Fibroblast of gingiva (primary cell): ENCODE results near the gene PERCC1.

Source experiments
- DNase-seq: peaks from one replicate; pipeline ENCODE4 v3.0.0-alpha.2; 2011; ENCODE audit warnings: low read depth

Gene PERCC1

DNA sequence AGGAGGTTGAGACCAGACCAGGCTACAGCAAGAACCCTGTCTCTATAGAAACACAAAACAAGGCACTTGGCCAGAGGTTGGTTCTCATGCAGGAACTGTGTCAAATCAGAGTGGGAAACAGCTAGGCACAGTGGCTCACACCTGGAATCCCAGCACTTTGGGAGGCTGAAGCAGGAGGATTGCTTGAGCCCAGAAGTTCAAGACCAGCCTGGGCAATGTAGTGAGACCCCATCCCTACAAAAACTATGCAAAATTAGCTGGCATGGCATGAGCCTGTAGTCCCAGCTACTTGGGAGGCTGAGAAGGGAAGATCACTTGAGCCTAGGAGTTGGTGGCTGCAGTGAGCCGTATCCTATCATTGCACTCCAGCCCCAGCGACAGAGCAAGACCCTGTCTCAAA, 18.0 kb upstream of the PERCC1 start:
- no peak for DNase-seq

DNA sequence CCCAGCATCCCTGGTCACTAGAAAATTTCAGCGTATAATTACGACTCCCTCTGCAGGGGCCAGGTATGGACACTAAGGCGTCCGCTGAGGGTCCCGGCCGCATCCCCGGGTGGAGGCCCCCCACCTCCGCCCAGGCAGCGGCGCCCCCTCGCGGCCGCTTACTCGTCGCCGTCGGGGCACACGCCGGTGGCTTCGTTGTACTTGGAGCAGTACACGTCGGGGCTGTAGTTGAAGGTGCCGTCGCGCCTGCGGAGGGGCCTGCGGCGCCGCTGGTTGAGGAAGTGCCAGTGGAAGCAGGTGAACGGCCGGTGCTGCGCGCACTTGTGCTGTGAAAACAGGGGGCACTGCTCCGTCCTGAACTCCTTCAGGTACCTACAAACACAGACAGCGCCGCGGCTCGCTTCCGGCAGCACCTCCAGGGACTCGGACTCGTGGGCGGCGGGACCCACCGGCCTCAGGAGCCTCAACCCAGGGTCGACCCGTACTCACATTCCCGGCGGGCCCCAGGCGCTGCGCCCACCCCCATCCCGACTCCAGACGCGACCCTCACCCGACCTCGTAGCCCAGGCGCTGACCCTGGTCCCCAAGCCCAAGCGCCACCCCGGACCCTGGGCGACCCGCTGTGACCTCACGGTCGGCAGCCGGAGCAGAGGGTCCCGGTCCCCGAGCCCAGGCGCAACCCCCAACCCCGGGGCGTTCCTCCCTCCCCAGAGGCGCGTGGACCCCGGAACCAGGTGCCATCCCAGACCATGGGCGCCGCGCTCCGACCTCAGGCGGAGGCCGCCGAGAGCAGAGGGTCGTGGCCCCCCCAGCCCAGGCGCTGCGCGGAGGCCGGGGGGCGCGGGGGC, 17.0 kb upstream of the PERCC1 start:
- peak; percentile 59 for DNase-seq

DNA sequence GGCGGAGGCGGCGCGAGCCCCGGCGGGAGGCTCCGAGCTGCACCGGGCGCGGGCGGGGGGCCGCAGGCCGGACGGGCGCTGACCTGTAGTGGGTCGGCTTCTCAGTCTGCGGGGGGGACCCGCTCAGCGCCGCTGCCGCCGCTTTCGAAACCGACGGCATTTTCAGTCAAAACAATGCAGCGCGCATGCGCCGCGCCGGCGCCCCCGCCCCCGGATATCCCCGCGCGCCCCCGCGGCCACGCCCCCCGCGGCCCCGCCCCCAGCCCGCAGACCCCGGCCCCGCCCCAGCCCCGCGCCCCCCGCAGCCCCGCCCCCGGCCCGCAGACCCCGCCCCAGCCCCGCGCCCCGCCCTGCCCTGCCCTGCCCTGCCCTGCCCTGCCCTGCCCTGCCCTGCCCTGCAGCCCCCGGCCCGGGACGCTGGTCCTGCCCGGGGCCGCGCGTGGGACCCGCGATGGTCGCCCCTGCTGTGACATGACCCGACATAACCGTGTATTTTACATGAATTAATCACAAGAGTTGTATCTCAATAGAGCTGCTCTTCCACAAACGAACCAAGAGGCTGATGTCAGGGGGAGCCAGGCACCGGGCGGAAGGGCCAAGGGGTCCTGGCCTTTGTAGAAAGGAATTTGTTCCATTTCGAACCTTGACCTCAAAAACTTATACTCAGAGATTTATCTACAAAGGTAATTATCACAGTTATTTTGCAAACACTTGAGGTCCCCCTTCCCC, 16.2 kb upstream of the PERCC1 start, which contains the start of gene UNKL:
TSS of gene UNKL (minus strand) at position 173 of the 729 bp plus-strand sequence. CDS start at position 160, 13 bp downstream.
- DNase-seq = peak; percentile 56

DNA sequence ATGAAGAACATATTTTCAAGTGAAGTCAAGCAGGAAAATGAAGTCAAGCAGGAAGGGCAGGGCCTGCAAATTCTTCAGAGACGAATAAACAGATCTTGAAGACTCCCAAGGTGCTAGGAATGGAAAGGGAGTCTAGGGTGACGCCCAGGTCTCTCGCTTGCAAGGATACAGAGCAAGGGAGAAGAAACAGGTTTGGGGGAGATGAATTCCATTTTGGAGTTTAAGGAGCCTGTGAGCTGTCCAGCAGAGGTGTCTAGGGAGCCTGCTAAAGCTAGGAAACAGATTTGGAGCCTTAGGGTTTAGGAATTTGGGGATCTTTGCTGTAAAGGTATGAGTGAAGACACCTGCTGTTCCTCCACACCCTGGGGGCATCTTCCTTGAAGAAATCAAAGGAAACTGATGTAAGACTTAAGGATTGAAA, 14.3 kb upstream of the PERCC1 start:
- no peak for DNase-seq

DNA sequence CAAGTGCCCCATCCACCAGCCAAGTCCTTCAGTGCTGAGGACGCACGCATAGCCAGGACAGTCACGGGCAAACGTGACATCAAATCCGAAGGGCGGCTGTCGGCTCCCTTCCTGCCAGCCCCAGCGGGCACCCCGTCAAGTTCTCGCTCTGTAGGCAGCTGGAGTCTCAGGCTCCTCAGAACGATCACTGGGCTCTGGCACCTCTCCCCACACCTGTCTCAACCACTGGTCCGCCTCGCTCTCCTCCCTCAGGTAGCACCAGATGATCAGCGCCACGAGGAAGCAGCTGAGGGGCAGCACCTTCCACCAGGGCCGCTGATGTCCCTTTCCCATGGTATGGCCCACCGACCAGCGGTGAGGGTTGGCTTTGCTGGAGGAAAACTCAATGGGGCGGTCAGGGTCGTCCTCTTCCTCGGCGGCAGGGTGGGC, 10.8 kb upstream of the PERCC1 start:
- no peak for DNase-seq

DNA sequence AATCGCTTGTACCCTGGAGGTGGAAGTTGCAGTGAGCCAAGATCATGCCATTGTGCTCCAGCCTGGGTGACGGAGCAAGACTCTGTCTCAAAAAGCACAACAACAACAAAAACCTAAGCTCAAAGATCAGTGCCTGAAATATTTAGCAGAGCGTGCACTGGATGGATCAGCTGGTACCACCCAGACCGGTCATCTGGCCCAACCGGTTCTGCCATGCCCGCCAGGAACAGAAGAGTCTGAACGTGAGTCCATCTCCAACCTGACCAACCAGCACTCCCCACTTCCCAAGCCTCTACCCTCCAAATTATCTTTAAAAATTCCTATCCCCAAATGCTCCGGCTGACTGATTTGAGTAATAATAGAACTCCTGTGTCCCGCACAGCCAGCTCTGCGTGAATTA, 8.8 kb upstream of the PERCC1 start:
- DNase-seq = no peak

DNA sequence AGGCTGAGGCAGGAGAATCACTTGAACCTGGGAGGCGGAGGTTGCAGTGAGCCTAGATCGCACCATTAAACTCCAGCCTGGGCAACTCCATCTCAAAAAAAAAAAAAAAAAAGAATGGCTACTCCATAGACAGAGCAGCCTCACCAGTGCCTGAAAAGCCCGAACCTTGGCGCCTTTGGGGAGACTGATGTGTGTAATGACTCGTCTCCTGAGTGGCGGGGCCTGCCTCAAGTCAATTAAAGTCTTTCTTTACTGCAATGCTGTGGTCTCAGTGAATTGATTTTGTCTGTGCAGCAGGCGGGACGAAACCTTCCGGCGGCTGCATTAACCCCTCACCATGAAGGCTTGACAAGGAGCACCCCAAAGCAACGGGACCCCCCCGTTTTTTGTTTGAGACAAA, 6.8 kb upstream of the PERCC1 start:
- DNase-seq = no peak

DNA sequence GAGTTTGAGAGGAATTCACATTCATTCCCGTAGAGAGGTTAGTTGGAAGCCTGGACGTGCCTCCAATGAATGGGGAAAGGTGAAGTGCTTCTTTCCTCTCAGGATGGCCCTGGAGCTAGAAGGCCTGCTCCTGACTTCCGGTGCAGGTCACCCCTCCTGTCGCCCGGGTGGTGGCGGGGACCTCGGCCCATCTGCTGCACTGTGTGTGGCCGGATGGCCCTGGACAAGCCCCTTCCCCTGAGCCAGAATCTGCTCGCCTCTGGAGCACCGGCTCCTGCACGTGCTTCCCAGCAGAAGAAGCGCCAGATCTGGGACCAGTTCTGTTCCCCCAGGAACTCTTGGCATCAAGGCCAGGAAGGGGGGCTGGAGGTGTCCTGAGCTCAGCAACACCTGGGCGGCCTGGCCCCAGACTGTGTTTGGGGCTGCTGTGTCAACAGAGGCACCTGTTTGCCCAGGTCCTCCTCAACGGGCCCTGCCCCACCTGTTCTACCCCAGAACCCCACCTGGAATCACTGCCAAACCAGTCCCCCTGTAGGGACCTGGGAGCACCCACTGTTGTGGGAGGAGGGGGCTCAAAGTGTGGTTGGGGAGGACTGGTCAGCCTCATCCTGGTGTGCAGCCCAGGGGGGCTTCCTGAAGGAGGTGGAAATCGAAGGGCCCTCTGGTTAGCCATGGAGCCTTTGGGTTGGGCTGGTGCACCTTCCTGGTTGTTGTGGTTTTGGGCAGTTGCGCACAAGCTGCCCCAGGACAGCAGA, 5.1 kb upstream of the PERCC1 start:
- no peak for DNase-seq

DNA sequence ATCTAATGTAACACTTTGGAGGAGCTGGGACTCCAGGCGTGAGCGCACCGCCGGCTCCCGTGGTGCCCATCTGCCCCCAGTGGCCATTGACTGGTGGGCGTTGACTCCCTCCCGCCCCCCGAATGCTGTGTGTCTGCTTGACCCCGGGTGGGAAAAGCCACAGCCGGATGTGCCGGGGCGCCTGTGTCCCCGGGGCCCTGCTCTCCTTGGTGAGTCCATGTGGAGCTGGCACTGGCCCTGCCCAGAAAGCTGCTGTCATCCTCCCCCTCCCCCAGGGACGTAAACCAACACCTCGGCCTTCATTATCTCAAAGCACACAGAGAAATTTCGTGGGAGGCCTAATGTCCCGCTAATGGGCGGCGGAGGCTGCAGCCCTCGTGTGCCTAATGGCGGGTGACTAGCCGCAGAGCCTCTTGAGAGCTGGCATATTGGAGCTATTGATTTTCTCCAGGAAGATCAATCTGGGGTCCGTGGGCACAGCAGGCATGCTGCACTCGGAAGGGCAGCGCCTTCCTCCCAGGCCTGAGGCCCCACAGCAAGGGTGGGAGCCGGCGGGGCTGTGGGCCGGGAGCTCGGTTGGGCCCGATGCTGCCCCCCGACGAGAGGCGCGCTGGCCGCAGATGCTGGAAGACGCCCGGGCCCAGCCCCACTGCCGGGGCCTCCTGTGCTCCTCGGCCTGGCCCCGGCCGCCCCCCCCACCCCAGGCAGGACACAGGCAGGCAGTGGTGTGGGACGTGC, 4.0 kb upstream of the PERCC1 start:
- DNase-seq = no peak

DNA sequence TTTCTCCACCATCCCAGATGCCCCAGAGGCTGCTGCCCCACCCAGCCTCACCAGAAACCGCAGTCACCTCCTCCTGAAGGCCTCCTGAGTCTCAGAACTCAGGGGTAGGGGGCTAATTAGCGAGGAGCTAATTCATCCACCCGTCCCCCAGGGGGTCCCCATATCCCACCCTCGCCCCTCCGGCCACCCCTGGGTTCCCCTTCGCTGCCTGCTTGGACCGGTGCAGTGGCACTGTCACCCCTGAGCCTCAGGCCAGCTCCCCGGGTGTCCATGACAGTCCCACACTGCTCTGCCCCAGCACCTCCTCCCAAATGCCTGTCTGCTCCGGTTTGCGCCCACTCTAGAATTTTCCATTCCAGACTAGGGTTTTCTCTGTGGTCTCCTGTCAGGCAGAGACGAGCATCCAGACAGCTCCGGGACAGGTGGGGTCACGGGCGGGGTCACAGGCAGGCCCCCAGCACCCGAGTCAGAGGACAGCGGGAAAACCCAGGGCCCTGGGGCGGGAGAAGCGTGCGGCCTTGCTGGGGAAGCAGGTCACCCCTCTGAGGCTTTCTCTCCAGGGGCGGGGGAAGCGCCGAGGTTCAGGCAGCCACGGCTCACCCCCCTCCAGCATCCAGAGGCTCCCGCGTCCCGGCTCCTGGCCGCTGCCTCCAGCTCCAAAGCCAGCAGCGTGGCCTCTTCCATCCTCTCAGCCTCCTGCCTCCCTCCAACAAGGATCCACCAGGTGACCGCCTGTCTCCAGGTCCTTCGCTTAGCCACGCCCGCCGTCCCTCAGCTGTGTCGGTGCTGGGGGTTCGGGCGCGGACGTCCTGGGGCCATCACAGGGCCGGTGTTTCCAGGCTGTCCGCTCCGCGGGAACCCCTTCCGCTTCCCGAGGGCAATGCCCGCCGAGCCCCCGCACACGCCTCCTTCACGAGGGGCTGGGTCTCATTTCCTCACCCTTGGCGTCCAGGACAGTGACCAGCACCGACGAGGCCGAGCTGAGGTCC, 3.1 kb upstream of the PERCC1 start:
- DNase-seq = no peak

DNA sequence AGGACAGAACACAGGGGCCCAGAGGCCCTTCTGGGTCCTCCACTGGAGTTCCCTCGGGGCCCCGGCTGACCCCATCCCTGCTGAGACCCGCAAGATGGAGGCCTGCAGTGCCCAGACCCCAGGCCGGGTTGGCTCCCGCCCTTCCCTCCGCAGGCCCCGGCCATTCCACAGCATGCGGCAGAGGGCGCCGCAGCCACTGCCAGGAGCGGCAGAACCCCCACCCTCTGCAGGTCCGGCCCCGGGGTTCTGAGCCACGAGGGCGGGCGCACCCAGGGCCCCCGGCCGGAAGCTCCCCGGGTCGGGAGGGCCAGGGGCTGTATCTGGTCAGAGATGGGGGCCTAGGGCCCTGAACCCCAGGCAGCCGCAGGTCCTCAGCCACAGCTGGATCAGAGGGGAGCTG, 2.4 kb upstream of the PERCC1 start:
- no peak for DNase-seq

DNA sequence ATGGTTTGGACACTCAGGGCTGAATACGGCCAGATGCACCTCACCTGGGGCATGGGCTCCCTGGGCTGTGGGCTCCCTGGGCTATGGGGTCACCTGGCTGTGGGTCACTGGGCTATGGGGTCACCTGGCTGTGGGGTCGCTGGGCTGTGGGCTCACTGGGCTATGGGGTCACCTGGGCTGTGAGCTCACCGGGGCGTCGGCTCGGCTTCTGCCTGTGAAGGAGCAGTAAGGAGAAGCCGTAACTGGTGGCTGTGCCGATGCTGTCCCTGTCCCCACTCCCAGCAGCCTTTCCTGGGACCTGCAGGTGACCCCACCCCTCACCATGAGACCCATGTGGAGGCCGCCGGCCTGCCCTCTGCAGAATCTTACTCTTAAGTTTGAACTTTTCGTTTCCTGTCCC, 1.9 kb upstream of the PERCC1 start:
- DNase-seq = no peak

DNA sequence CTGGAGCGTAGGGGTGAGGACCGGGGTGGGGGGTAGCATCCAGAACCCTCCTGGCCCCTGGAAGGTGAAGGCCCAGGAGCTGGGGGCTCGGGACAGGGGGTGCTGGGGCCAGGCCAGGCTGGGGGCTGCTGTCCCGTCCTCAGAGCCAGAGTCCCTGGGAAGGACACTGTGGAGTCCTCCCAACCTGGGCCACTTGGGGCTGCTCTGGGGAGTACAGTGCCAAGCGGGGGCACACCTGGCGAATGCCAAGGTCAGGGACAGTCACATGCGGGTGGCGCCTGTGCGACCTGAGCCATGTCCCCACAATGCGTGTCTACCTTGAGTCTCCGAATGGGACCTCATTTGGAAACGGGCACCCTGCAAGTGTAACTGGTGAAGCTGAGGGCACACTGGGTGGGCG, 1.2 kb upstream of the PERCC1 start:
- DNase-seq = no peak

DNA sequence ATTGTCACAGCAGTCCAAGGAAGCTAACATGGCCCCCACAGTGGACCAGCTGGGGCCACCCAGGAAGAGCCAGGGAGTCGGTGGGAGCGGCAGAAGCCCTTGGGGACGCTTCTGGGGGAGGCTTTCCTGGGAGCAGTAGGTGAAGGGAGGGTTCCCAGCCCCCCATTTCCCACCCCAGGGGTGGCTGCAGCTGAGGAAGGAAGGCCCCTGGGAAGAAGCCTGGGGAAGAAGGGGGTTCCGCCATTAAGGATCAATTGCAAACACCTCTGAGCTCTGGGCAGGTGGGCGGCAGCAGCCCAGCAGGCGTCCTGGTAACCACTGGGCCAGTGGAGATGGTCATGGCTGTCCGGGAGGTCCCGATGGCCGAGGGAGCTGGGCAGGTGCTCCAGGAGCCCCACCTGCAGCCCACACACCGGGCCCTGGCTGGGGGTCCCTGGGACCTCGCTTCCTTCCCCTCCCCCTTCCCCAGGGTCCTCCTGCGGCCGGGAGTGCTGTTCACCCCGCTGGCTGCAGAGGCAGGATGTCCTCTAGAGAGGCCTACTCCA, 592 bp upstream of the PERCC1 start:
- no peak for DNase-seq

DNA sequence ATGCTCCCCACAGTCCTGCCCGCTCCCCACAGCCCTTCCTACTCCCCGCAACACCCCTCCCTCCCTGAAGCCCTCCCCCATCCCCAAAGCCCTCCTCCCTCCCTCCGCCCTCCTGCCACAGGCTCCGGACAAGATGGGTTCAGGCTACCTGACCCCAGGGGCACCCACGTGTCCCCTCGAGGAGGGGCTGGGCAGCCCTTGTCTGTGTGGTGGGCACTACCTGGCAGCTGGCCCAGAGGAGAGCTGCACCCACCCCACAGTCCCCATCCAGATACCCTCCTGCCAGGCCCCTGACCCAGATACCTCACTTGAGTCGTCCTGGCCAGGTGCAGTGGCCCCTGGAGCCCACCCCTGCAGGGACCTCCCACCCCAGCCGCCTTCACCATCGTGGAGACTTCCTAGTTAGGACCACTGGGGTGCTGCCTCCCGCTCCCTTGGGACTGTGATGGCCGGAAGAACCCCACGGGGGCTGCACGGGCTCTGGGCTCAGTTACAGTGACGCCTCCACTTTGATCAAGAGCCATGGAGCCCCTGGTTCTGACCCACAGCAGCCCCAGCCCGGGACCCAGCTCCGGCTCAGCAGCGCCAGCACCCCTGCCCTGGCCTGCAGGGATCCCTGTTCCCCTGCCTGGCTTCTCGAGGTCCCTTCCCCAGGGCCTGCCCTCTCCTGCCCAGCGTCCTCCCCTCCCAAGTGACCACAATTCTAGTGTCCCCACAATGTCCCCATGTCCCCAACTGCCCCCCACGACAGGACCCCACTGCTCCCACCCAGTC, 806 bp downstream of the PERCC1 start:
- no peak for DNase-seq

DNA sequence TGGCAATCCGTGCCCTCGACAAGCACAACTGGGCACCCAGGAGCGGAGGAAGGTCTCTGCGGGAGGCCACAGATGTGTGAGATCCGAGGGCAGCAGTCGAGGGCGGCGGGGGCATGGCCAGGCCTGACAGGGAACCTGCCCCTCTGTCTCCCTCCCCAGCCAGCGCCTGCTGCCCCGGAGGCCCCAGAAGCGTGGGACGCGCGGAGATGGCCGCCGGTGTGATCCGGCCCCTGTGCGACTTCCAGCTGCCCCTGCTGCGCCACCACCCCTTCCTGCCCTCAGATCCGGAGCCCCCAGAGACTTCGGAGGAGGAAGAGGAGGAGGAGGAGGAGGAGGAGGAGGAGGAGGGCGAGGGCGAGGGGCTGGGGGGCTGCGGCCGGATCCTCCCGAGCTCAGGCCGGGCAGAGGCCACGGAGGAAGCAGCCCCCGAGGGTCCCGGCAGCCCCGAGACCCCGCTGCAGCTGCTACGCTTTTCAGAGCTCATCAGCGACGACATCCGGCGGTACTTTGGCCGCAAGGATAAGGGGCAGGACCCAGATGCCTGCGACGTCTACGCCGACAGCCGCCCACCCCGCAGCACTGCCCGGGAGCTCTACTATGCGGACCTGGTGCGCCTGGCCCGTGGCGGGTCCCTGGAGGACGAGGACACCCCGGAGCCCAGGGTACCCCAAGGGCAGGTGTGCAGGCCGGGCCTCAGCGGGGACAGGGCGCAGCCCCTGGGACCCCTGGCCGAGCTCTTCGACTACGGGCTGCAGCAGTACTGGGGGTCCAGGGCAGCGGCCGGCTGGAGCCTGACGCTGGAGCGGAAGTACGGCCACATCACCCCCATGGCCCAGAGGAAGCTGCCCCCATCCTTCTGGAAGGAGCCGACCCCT, 1.7 kb downstream of the PERCC1 start:
- no peak for DNase-seq

DNA sequence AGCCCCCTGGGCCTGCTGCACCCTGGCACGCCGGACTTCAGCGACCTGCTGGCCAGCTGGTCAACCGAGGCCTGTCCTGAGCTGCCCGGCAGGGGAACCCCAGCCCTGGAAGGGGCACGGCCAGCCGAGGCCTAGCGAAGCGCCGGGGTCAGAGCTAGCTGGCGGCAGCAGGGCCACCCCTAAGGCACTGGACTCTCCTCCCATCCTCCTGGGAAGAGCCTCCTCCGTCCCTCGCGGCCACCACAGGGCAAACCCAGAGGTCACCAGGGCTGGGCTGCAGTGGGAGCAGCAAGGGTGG, 2.3 kb downstream of the PERCC1 start:
- DNase-seq = no peak

DNA sequence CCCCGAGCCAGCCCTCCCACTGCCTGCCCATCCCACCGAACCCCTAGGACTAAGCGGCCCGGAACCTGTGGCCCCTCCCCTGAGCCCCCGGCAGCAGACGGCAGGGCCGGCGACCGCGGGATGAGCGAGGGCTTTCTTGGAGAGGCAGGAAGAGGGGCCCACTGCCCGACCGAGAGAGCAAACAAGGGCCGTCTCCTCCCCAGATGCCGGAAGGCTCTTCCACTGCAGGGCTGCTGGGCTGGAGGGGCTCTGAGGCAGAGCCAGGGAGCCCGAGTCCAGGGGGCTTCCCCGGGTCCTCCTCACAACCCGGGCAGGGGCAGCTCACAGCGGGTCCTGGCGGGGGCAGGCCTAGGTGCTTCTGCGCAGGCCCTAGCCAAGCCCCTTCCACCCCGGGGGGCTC, 2.9 kb downstream of the PERCC1 start:
- no peak for DNase-seq
